Stimulated activated CD8-positive, alpha-beta memory T cell treated with anti-CD3 and anti-CD28 coated beads, Interleukin-7, amount 100 ng/mL, for 48 hours (primary cell): ENCODE data around the gene MT1G.
"Not testable (repeated sequence)": the region's sequence is repeated elsewhere in the genome, so short reads cannot be mapped to it uniquely, and the experiment has no call there.

ENCODE experiments used
- DNase-seq, 2 donors: peaks; one replicate each; pipeline ENCODE4 v3.0.0-alpha.2; 2020; ENCODE audit warnings: low read depth in 1 of 2; ENCODE audit errors: extremely low read depth in 1 of 2

The MT1G gene

GRCh38 chr16:56684926-56685590 is 17.2 kb upstream of the MT1G start:
- no peak for DNase-seq

GRCh38 chr16:56684256-56684925 is 16.5 kb upstream of the MT1G start:
- no peak for DNase-seq

- no peak for DNase-seq
Observed at GRCh38 chr16:56683424-56684172, 15.7 kb upstream of the MT1G start.

DNA sequence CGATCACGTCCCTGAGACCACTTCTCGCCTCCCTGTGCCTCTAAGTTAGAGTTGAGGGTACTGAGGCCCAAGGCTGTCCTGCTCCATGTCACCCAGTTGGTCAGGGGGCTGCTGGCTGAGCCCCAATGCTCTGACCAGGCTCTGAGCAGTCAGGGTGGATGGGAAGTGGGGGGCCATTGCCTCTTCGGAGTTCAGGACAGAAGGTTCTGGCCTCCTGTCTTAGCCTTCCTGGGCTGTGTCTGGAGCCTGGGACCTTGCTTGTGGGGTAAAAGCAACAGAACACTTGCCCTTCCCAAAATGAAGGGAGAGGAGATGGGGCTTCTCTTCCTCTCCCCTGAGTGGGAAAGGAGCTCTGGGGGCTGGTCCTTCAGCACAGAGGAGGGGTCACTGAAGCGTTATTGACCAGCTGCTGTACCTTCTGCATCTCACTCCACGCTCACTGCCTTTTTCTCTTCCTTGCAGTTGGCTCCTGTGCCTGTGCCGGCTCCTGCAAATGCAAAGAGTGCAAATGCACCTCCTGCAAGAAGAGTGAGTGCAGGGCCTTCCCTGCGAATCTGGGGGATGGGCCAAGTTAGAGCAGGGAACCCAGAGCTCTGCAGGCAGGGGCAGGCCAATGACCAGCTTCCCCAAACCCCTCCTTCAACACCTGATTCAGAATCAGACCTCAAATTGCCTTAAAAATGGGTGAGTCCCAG is 15.0 kb upstream of the MT1G start:
- no peak for DNase-seq

- DNase-seq = peak; percentile 84 to 87
Observed at GRCh38 chr16:56681939-56682702, 14.3 kb upstream of the MT1G start, which contains the start of gene MT1X. MT1X (plus strand) TSS chr16:56682470; CDS start chr16:56682541, 71 bp downstream.

DNA sequence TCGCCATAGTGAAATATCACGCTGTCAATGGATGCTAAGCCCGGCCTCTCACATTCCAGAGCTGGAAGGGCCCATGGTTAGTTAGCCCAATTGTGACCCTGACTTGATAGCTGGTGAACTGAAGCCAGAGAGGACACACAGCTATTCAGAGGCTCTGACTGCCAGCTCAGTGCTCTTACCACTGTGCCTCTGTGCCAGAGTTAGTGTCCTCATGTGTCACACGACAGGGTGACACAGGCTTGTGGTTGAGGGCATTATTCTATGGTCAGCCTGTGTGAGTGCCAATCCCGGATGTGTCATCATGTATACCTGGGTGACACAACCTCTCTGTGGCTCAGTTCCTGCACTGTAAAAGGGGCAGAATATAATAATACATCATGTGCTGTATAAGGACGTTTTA is 12.0 kb upstream of the MT1G start:
- peak in 1 of 2 donors; percentile 34 for DNase-seq

GRCh38 chr16:56679078-56679730 is 11.3 kb upstream of the MT1G start:
- DNase-seq = no peak

- no peak for DNase-seq
Observed at GRCh38 chr16:56677474-56677873, 9.6 kb upstream of the MT1G start.

DNA sequence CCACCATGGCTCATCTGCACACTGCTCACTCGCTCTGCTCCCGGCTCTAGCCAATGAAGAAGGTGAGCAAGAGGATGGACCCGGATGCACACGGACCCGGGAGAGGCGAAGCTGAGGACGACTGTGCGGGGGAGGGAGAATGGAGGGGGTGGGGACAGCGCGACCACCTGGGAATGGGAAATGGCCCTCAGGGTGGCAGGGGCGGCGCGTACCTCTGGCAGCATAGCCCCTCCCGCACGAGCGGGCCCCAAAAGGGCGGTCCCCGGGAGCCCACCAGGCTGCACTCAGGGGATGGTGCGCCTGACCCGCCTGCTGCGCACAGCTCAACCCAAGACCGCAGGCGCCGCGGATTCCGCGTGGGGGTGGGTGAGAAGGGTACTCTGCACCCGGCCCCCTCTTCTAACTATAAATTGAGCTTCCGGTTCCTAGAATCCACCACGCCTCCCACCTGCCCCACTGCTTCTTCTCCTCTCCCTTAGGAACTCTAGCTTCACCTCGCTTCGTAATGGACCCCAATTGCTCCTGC is 7.9 kb upstream of the MT1G start:
- peak in 1 of 2 donors; percentile 57 for DNase-seq

GRCh38 chr16:56674570-56674969 is 6.7 kb upstream of the MT1G start:
- not testable (repeated sequence) for DNase-seq

DNA sequence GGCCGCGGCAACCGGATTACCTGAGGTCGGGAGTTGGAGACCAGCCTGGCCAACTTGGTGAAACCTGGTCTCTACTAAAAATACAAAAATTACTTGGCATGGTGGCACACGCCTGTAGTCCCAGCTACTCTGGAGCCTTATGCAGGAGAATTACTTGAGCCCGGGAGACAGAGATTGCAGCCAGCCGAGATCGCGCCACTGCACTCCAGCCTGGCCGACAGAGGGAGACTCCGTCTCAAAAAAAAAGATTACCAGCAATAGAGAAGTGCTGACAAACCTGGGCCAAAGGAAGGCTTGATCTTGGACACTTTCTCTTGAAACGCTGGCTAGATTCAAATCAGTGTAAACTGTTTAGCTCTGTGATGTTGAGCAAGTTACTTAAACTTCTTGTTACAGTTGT is 6.1 kb upstream of the MT1G start:
- no peak for DNase-seq

DNA sequence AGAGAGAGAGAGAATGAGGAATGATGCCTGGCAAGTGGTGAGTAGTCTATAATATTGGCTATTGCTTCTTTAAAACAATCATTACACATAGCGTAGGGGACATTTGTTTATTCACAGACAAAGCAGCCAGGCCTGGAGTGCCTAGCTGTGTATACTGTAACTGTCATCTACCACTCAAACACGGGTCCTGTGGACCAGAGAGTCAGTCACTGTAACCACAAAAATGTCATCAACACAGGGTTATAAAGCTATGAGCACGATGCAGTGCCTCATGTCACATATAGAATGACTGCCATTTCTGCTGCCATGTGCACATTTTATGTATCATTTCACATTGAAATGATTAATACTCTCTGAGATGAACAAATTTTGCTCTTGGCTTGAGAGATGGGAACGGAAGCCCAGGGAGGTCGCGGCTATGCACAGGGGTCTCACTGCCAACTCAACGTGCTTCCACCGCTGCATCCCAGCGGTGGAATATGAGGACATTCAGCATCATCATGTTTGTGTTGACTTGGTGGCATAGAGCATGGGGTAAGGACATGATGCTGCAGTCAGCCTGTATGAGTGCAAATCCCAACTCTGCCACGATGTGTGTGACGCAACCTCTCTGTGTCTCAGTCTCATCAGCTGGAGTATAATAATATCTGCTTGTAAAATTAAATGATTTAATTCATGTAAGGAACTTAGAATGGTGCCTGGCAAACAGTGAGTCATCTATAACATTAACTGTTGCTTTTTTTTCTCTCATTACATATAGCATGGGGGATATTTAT is 5.1 kb upstream of the MT1G start:
- DNase-seq = no peak

DNA sequence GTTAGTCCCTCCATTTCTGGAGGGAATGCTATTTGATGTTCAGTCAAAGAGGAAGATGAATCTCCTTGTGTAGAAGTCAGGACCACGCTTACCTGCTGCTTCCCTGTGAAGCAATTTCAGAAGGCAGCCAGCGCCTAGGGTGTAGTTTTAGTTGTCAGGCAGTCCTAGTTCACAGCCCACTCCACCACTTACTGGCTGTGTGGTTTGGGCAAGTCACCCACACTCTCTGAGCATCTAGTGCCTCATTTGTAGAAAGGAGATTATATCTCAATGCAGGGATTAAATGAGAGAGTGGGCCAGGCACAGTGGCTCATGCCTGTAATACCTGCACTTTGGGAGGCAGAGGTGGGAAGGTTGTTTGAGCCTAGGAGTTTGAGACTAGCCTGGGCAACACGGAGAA is 4.3 kb upstream of the MT1G start:
- not testable (repeated sequence) for DNase-seq

GRCh38 chr16:56671691-56672090 is 3.8 kb upstream of the MT1G start:
- DNase-seq = not testable (repeated sequence)

- DNase-seq = no peak
Observed at GRCh38 chr16:56670620-56670934, 2.7 kb upstream of the MT1G start.

GRCh38 chr16:56669840-56670619 is 2.2 kb upstream of the MT1G start:
- no peak for DNase-seq

DNA sequence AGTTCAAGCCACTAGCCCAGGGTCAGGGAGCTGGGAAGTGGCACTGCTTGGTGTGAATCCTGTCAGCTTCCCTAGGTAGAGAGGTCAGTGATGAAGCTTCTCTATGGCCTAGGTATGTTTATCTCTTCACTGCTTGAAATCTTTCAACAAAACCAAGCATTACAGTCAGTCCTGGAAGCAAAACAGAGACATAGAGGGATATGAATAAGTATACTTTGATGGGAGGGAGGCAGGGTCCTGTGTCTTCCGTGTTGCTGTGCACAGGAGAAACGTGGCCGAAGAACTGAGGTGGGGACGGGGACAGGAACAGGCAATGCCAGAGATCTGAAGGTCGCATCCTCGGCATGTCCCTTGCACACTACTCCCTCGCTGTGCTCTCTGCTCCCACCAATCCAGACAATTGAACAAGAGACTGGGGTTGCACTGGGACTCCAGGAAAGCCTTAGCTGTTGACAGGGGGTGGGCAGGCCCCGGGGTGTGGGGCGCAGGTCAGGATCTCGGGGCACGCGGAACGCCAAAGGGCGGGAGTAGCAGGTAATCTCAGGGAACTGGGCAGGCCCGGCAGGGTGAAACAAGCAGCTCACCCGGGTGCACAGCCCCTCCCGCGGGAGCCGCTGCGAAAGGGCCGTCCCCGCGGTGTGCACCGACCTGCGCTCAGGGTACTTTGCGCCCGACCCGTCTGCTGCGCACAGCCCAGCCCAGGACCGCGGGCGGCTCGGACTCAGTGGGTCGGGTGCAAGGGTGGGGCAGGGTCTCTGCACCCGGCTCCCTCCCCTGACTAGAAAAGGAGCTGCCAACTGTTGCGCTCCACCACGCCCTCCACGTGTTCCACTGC is 1.4 kb upstream of the MT1G start, which contains the start of gene MT1H:
Gene MT1H, plus strand, starts transcription at position 810 of the 835 bp plus-strand sequence. CDS start 71 bp downstream, outside the sequence.
- DNase-seq = no peak
